Measurements from ENCODE around the gene SYNGR2.

- TF ChIP-seq POLR2A (IDR thresholded peaks at IDR 0.05; ENCODE audit: low read depth, low read length) (no peak), CTCF (IDR thresholded peaks at IDR 0.05; ENCODE audit: extremely low read depth in 1 of 2, insufficient read depth in 1 of 2, low read depth in 1 of 2, low read length in 2 of 2) (no peak), EZH2 (IDR thresholded peaks at IDR 0.05; ENCODE audit: borderline replicate concordance, low read depth, low read length, severe bottlenecking) (no peak), GATA2 (IDR thresholded peaks at IDR 0.05; ENCODE audit: insufficient read depth, insufficient read length, low read depth, low read length) (no peak), MYC (IDR thresholded peaks at IDR 0.05; ENCODE audit: low read depth, low read length) (no peak), POLR2AphosphoS5 (IDR thresholded peaks at IDR 0.05; ENCODE audit: insufficient read depth, low read depth, low read length) (no peak), JUN (IDR thresholded peaks at IDR 0.05; ENCODE audit: borderline replicate concordance, insufficient read depth, insufficient read length, low read depth) (no peak)
Observed at GRCh38 chr17:78166416-78166815, 2.0 kb upstream of the SYNGR2 start.

Measured in endothelial cell of umbilical vein (primary cell).